HepG2 (cell line): Measurements from ENCODE around the gene CLIC4. TPM values are rescaled to one million over a fixed set of nuclear protein-coding genes. Genes with fewer than 3 reads are reported as not detected.

ENCODE experiments used
- ATAC-seq: fragments of 200-7000 bp; cut with Tn5 transposase; 3 replicates; pipeline ENCODE4 v1.9.1; 2020; ENCODE audit warnings: mild to moderate bottlenecking, moderate library complexity
- BruUV-seq: library from RNA; stranded (reverse); fragments of 400-500 nt; replicated peaks from 2 replicates; lab custom pipeline; 2021; lab: Mats Ljungman, UMichigan
- CTCF ChIA-PET: fragments of 300-600 bp; formaldehyde crosslinking; extraction: SDS; loops from one replicate; lab custom pipeline; 2021; ENCODE audit warnings: low total read pairs, inconsistent platforms, low intra/inter-chr PET ratio; lab: Yijun Ruan, JAX
- POLR2A ChIA-PET: fragments of 350-600 bp; sonication (Branson Sonifier 250); formaldehyde crosslinking; loops from one replicate; lab custom pipeline; 2020; ENCODE audit warnings: antibody characterized with exemption, inconsistent platforms; lab: Yijun Ruan, JAX
- DNase-seq: peaks from one replicate; pipeline ENCODE4 v3.0.0-alpha.2; 2015; ENCODE audit warnings: low spot score
- FAIRE-seq: peaks from 3 replicates; lab custom pipeline; 2011; peaks lifted over from hg19 to GRCh38; lab: Jason Lieb, UNC
- H2AFZ ChIP-seq: one replicate; pipeline ENCODE4 v1.6.1; 2011; ENCODE audit warnings: low read length, inconsistent platforms
- H3K27ac ChIP-seq: fragments of 300-600 bp; 3 replicates; pipeline ENCODE4 v1.8.0; 2011; ENCODE audit warnings: mixed run types, mild to moderate bottlenecking, mixed read lengths, low read length, inconsistent platforms; ENCODE audit not compliant: insufficient read depth; ENCODE audit errors: extremely low read length
- H3K27me3 ChIP-seq, 2 experiments: fragments of 200-600 bp in 1 of 2; 2 replicates in 1 of 2; 3 replicates in 1 of 2; pipeline versions ENCODE4 v1.6.0 to v1.8.0; 2011; ENCODE audit warnings: low read length in 2 of 2, mild to moderate bottlenecking in 2 of 2, moderate library complexity in 2 of 2, inconsistent platforms in 1 of 2; ENCODE audit not compliant: insufficient read depth in 2 of 2, control insufficient read depth in 1 of 2
- H3K36me3 ChIP-seq, 2 experiments: fragments of 200-600 bp in 1 of 2; replicated peaks in 1 of 2; 2 replicates in 1 of 2; 3 replicates in 1 of 2; pipeline versions ENCODE4 v1.5.1 to v1.8.0; 2011; ENCODE audit warnings: low read length in 2 of 2, inconsistent platforms in 1 of 2; ENCODE audit not compliant: insufficient read depth in 2 of 2, control insufficient read depth in 1 of 2
- H3K4me1 ChIP-seq: 2 replicates; pipeline ENCODE4 v1.5.1; 2012; ENCODE audit warnings: low read length, inconsistent platforms; ENCODE audit not compliant: insufficient read depth
- H3K4me2 ChIP-seq: 2 replicates; pipeline ENCODE4 v1.6.0; 2011; ENCODE audit warnings: low read depth, low read length, inconsistent platforms
- H3K4me3 ChIP-seq, 3 experiments: fragments of 200-600 bp in 1 of 3; sonication (generic), shearing (Covaris generic) in 1 of 3; replicated peaks in 1 of 3; 2 replicates each; pipeline ENCODE4 v1.5.1; 2011 to 2016; ENCODE audit warnings: low read length in 3 of 3, inconsistent platforms in 2 of 3, low read depth in 2 of 3, mild to moderate bottlenecking in 2 of 3, control low read depth in 1 of 3, mixed read lengths in 1 of 3; ENCODE audit not compliant: insufficient read depth in 1 of 3
- H3K79me2 ChIP-seq: one replicate; pipeline ENCODE4 v1.6.1; 2011; ENCODE audit warnings: low read length, inconsistent platforms; ENCODE audit not compliant: insufficient read depth
- H3K9ac ChIP-seq: 2 replicates; pipeline ENCODE4 v1.6.0; 2011; ENCODE audit warnings: mild to moderate bottlenecking, low read depth, low read length, inconsistent platforms; ENCODE audit not compliant: insufficient read depth
- H3K9me3 ChIP-seq: 2 replicates; pipeline ENCODE4 v1.5.1; 2012; ENCODE audit warnings: mild to moderate bottlenecking, low read length
- H4K20me1 ChIP-seq: 2 replicates; pipeline ENCODE4 v1.6.0; 2011; ENCODE audit warnings: inconsistent platforms, mild to moderate bottlenecking, low read length, moderate library complexity; ENCODE audit not compliant: insufficient read depth
- ZFP1 ChIP-seq: IDR thresholded peaks from 2 replicates; pipeline ENCODE4 v1.6.1; 2016
- ZNF24 ChIP-seq: fragments of 450-650 bp; IDR thresholded peaks from 2 replicates; pipeline ENCODE4 v1.6.1; 2017; ENCODE audit warnings: antibody characterized with exemption, mild to moderate bottlenecking
- ZNF343 ChIP-seq: sonication (generic); formaldehyde crosslinking; IDR thresholded peaks from 2 replicates; pipeline ENCODE4 v1.4.0; 2020; ENCODE audit warnings: mild to moderate bottlenecking, missing genetic modification reagents
- ZNF629 ChIP-seq: sonication (generic); formaldehyde crosslinking; conservative IDR thresholded peaks from 2 replicates; pipeline ENCODE4 v1.5.0; 2020; ENCODE audit warnings: missing genetic modification reagents
- ZNF710 ChIP-seq: sonication (generic); formaldehyde crosslinking; IDR thresholded peaks from 2 replicates; pipeline ENCODE4 v1.5.0; 2020; ENCODE audit warnings: mild to moderate bottlenecking, missing genetic modification reagents, borderline replicate concordance
- WGBS: methylation state at CpG from one replicate; pipeline ENCODE4 v1.1.6; 2017; ENCODE audit warnings: low lambda C conversion rate; 5-methylcytosine and 5-hydroxymethylcytosine counted together
- in situ Hi-C: cut with HindIII; loops from 2 replicates; pipeline ENCODE4 v1.10.0; 2017; ENCODE audit warnings: low pct_unique_long_range_greater_than_20kb; ENCODE audit not compliant: extremely low pct_ligation_motif_present
- intact Hi-C: fragments of 100-400 bp; cut with micrococcal nuclease; formaldehyde crosslinking; loops from one replicate; pipeline ENCODE4 v1.10.0; 2022; ENCODE audit not compliant: unreplicated experiment
- polyA plus RNA-seq, 8 experiments: library from polyadenylated mRNA; depleted of rRNA in 3 of 8; stranded (reverse) in 7 of 8; unstranded in 1 of 8; fragments of >200 nt; fragmentation: Illumina TruSeq in 4 of 8; extraction: Trizol in 4 of 8; gene quantifications; 2 replicates each; pipeline versions ENCODE4 v1.2.1 to v1.2.3, GENCODE V29; 2011 to 2016; ENCODE audit warnings: low read depth in 4 of 8, missing spikeins in 1 of 8, mixed read lengths in 1 of 8; ENCODE audit not compliant: insufficient read depth in 1 of 8
- total RNA-seq, 5 experiments: library from RNA; depleted of rRNA; stranded (reverse); fragments of >200 nt; fragmentation: Illumina TruSeq; extraction: Trizol; gene quantifications; 2 replicates each; pipeline ENCODE4 v1.2.3, GENCODE V29; 2016; ENCODE audit warnings: low read depth in 1 of 5
- TF ChIP-seq, protein P1 (sequence below): IDR thresholded peaks from 2 replicates; pipeline ENCODE4 v1.4.0; 2020; ENCODE audit warnings: mild to moderate bottlenecking, missing genetic modification reagents

CLIC4 gene
- total and polyA plus RNA-seq, 2 of the 13 experiments (the other 11 are each of a cell fraction or from before 2014, with no cell fraction given), result 23.3 to 77.4 TPM

GRCh38 chr1:24864370-24864777 is 119.1 kb downstream of the CLIC4 start (continued):
- TF ChIP-seq, protein P1, sequence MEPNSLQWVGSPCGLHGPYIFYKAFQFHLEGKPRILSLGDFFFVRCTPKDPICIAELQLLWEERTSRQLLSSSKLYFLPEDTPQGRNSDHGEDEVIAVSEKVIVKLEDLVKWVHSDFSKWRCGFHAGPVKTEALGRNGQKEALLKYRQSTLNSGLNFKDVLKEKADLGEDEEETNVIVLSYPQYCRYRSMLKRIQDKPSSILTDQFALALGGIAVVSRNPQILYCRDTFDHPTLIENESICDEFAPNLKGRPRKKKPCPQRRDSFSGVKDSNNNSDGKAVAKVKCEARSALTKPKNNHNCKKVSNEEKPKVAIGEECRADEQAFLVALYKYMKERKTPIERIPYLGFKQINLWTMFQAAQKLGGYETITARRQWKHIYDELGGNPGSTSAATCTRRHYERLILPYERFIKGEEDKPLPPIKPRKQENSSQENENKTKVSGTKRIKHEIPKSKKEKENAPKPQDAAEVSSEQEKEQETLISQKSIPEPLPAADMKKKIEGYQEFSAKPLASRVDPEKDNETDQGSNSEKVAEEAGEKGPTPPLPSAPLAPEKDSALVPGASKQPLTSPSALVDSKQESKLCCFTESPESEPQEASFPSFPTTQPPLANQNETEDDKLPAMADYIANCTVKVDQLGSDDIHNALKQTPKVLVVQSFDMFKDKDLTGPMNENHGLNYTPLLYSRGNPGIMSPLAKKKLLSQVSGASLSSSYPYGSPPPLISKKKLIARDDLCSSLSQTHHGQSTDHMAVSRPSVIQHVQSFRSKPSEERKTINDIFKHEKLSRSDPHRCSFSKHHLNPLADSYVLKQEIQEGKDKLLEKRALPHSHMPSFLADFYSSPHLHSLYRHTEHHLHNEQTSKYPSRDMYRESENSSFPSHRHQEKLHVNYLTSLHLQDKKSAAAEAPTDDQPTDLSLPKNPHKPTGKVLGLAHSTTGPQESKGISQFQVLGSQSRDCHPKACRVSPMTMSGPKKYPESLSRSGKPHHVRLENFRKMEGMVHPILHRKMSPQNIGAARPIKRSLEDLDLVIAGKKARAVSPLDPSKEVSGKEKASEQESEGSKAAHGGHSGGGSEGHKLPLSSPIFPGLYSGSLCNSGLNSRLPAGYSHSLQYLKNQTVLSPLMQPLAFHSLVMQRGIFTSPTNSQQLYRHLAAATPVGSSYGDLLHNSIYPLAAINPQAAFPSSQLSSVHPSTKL (CRISPR knock-in tag), result peak; percentile 54

DNA sequence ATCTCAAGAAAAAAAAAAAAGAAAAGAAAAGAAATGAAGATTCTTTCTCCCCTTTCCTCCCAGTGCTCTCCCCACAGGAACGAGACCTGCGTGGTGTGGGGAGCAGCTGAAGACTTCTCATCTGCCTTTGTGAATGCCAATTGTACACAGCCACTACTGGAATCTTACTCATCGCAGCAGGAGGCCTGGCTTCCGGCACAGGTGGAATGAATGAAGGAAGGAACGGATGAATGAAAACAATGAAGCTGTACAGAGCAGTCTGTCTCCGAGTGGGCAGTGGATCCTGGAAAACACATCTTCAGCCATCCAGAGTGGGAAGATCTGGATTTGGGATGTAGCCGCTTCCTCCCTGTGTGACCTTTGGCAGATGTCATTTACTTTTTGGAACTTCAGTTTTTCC is 119.9 kb downstream of the CLIC4 start:
- no peak for TF ChIP-seq ZNF343 (CRISPR knock-in tag)
- 0 out of 2 replicates have a peak, but pooled peaks have one; percentile 64 for TF ChIP-seq ZNF629 (CRISPR knock-in tag)
- TF ChIP-seq ZFP1 (CRISPR knock-in tag), result no peak
- TF ChIP-seq ZNF24, result peak; percentile 57; the same call in 1 of the 2 replicates
- 0 out of 2 replicates have a peak, but pooled peaks have one; percentile 30 for TF ChIP-seq ZNF710
- TF ChIP-seq, all 625 proteins: peak for 3
- DNase-seq (no peak), ATAC-seq (no peak), FAIRE-seq (no peak)
- intact Hi-C loops, result no loop called here
- Histone ChIP-seq H3K36me3 (no peaks in the 10 kb centered on the region), H3K27me3 (peaks cover 6 to 24% of the 10 kb centered on the region in 2 experiments; a peak in 2 of 5 replicates), H3K27ac (no peak overlapping the region), H3K4me3 (no peak overlapping the region), H3K4me2 (peak overlapping the region; percentile 94; the same call in 1 of the 2 replicates), H4K20me1 (no peaks in the 10 kb centered on the region), H3K9me3 (no peaks in the 10 kb centered on the region), H3K79me2 (no peaks in the 10 kb centered on the region), H2AFZ (no peak overlapping the region), H3K9ac (no peak overlapping the region), H3K4me1 (peaks cover 98% of the 10 kb centered on the region)
- in situ Hi-C loops, result no loop called here
- CTCF ChIA-PET, result no interaction called here
- 11% methylated on average over 7 of the region's 7 CpGs for WGBS
- no TSS peak for BruUV-seq
- POLR2A ChIA-PET, result no interaction called here
